ENCODE measurements around the gene IFFO2.

- TF ChIP-seq ZFP30 (CRISPR knock-in tag; IDR thresholded peaks at IDR 0.05): no peak
- TF ChIP-seq TCF4 (CRISPR knock-in tag; IDR thresholded peaks at IDR 0.05; ENCODE audit: borderline replicate concordance): no peak
- TF ChIP-seq ARNTL (CRISPR knock-in tag; IDR thresholded peaks at IDR 0.05; ENCODE audit: borderline replicate concordance, low read depth): no peak
- TF ChIP-seq RARB (CRISPR knock-in tag; IDR thresholded peaks at IDR 0.05): no peak
- no peak for TF ChIP-seq ZC3H10 (CRISPR knock-in tag; IDR thresholded peaks at IDR 0.05)
- no peak for TF ChIP-seq CREB5 (CRISPR knock-in tag; IDR thresholded peaks at IDR 0.05; ENCODE audit: low read depth)
- no peak for TF ChIP-seq TOX (CRISPR knock-in tag; IDR thresholded peaks at IDR 0.05; ENCODE audit: borderline replicate concordance)
- TF ChIP-seq POU6F1 (CRISPR knock-in tag; IDR thresholded peaks at IDR 0.05; ENCODE audit: borderline replicate concordance, low read depth): no peak
- TF ChIP-seq, protein P1, sequence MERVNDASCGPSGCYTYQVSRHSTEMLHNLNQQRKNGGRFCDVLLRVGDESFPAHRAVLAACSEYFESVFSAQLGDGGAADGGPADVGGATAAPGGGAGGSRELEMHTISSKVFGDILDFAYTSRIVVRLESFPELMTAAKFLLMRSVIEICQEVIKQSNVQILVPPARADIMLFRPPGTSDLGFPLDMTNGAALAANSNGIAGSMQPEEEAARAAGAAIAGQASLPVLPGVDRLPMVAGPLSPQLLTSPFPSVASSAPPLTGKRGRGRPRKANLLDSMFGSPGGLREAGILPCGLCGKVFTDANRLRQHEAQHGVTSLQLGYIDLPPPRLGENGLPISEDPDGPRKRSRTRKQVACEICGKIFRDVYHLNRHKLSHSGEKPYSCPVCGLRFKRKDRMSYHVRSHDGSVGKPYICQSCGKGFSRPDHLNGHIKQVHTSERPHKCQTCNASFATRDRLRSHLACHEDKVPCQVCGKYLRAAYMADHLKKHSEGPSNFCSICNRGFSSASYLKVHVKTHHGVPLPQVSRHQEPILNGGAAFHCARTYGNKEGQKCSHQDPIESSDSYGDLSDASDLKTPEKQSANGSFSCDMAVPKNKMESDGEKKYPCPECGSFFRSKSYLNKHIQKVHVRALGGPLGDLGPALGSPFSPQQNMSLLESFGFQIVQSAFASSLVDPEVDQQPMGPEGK (CRISPR knock-in tag; IDR thresholded peaks at IDR 0.05; ENCODE audit: borderline replicate concordance): no peak
- no peak for TF ChIP-seq BACH2 (CRISPR knock-in tag; IDR thresholded peaks at IDR 0.05; ENCODE audit: borderline replicate concordance)
- TF ChIP-seq ZNF8 (CRISPR knock-in tag; IDR thresholded peaks at IDR 0.05): no peak
- TF ChIP-seq ZFP3 (CRISPR knock-in tag; IDR thresholded peaks at IDR 0.05): no peak
- TF ChIP-seq, protein P2, sequence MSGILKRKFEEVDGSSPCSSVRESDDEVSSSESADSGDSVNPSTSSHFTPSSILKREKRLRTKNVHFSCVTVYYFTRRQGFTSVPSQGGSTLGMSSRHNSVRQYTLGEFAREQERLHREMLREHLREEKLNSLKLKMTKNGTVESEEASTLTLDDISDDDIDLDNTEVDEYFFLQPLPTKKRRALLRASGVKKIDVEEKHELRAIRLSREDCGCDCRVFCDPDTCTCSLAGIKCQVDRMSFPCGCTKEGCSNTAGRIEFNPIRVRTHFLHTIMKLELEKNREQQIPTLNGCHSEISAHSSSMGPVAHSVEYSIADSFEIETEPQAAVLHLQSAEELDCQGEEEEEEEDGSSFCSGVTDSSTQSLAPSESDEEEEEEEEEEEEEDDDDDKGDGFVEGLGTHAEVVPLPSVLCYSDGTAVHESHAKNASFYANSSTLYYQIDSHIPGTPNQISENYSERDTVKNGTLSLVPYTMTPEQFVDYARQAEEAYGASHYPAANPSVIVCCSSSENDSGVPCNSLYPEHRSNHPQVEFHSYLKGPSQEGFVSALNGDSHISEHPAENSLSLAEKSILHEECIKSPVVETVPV (CRISPR knock-in tag; IDR thresholded peaks at IDR 0.05): no peak
- no peak for TF ChIP-seq GLIS3 (CRISPR knock-in tag; IDR thresholded peaks at IDR 0.05)
Observed at GRCh38 chr1:18880585-18880984, 75.9 kb downstream of the IFFO2 start.
